ENCODE results near the gene CDC42SE2.
A peak's percentile ranks its signal among the peaks of the same experiment; 100 is the strongest.

The CDC42SE2 gene

DNA sequence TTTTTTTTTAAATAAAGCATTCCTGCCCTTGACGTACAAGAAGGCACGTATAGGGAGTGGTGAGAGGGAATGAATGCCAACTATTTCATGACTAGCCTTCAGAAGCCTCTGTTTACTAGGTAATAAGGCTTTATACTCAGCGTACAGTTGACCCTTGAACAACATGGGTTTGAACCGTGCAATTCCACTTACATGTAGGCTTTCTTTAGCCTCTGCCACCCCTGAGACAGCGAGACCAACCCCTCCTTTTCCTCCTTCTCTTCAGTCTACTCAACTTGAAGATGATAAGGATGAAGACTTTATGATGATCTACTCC lies 22.5 kb downstream of the CDC42SE2 start:
- Histone ChIP-seq H4K20me1 (ENCODE audit: insufficient read depth, low read length) (no peaks in the 10 kb centered on the region), H3K9me2 (ENCODE audit: low read depth, low read length) (no peaks in the 10 kb centered on the region), H3K27me3 (ENCODE audit: insufficient read depth, low read length) (no peaks in the 10 kb centered on the region), H3F3A (ENCODE audit: insufficient read depth, low read length) (no peaks in the 10 kb centered on the region; the same call in 1 of the 2 replicates), H3K9me3 (ENCODE audit: low read length) (no peaks in the 10 kb centered on the region), H3K27ac (ENCODE audit: low read depth, low read length, poor library complexity, severe bottlenecking) (no peak overlapping the region), H2AFZ (ENCODE audit: low read length) (no peak overlapping the region), H3K36me3 (ENCODE audit: insufficient read depth, low read length) (peaks cover 27% of the 10 kb centered on the region), H3K4me3 (ENCODE audit: low read depth, low read length, poor library complexity, severe bottlenecking) (no peak overlapping the region), H3K4me1 (ENCODE audit: insufficient read depth, low read length, severe bottlenecking) (peaks cover 34% of the 10 kb centered on the region), H3K4me2 (ENCODE audit: low read length) (no peak overlapping the region), H3K9ac (ENCODE audit: low read length) (no peak overlapping the region), H3K79me2 (ENCODE audit: insufficient read depth, low read length) (peaks cover 94% of the 10 kb centered on the region)
- no peak for TF ChIP-seq EZH2 (IDR thresholded peaks at IDR 0.05; ENCODE audit: borderline replicate concordance, low read length)
- TF ChIP-seq, protein P1, sequence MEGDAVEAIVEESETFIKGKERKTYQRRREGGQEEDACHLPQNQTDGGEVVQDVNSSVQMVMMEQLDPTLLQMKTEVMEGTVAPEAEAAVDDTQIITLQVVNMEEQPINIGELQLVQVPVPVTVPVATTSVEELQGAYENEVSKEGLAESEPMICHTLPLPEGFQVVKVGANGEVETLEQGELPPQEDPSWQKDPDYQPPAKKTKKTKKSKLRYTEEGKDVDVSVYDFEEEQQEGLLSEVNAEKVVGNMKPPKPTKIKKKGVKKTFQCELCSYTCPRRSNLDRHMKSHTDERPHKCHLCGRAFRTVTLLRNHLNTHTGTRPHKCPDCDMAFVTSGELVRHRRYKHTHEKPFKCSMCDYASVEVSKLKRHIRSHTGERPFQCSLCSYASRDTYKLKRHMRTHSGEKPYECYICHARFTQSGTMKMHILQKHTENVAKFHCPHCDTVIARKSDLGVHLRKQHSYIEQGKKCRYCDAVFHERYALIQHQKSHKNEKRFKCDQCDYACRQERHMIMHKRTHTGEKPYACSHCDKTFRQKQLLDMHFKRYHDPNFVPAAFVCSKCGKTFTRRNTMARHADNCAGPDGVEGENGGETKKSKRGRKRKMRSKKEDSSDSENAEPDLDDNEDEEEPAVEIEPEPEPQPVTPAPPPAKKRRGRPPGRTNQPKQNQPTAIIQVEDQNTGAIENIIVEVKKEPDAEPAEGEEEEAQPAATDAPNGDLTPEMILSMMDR (IDR thresholded peaks at IDR 0.05; ENCODE audit: low read length), result no peak

DNA sequence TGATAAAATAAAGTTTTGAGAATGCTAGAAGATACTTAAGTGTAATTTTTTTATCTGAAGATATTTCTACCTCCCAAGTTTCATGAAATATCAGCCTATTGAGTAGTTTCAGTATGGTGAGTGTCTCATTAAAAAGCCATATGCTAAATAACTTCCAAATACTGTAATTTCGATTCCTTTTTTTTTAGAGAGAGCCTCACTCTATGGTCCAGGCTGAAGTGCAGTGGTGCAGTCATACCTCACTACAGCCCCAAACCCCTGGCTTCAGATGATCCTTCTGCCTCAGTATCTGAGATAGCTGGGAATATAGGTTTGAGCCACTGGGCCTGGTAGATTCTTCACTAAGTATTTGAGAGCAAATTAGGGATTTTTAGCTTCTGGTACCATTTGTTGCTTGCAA lies 24.5 kb downstream of the CDC42SE2 start:
- no peaks in the 10 kb centered on the region; the same call in 1 of the 2 replicates for H3F3A ChIP-seq (ENCODE audit: insufficient read depth, low read length)
- H2AFZ ChIP-seq (ENCODE audit: low read length), result no peak overlapping the region
- H3K9ac ChIP-seq (ENCODE audit: low read length), result peak overlapping the region; percentile 38; the same call in 1 of the 2 replicates
- TF ChIP-seq EZH2 (IDR thresholded peaks at IDR 0.05; ENCODE audit: borderline replicate concordance, low read length), result no peak
- TF ChIP-seq, protein P1 (IDR thresholded peaks at IDR 0.05; ENCODE audit: low read length), result no peak
- no peaks in the 10 kb centered on the region for H3K9me2 ChIP-seq (ENCODE audit: low read depth, low read length)
- H3K36me3 ChIP-seq (ENCODE audit: insufficient read depth, low read length), result peaks cover 32% of the 10 kb centered on the region
- peaks cover 24% of the 10 kb centered on the region for H3K4me1 ChIP-seq (ENCODE audit: insufficient read depth, low read length, severe bottlenecking)
- H3K4me3 ChIP-seq (ENCODE audit: low read depth, low read length, poor library complexity, severe bottlenecking), result peak overlapping the region; percentile 41
- no peaks in the 10 kb centered on the region for H3K9me3 ChIP-seq (ENCODE audit: low read length)
- peaks cover 92% of the 10 kb centered on the region for H3K79me2 ChIP-seq (ENCODE audit: insufficient read depth, low read length)
- H3K27me3 ChIP-seq (ENCODE audit: insufficient read depth, low read length), result no peaks in the 10 kb centered on the region
- peak overlapping the region; percentile 18 for H3K27ac ChIP-seq (ENCODE audit: low read depth, low read length, poor library complexity, severe bottlenecking)
- H3K4me2 ChIP-seq (ENCODE audit: low read length), result peak overlapping the region; percentile 61
- no peaks in the 10 kb centered on the region for H4K20me1 ChIP-seq (ENCODE audit: insufficient read depth, low read length)

DNA sequence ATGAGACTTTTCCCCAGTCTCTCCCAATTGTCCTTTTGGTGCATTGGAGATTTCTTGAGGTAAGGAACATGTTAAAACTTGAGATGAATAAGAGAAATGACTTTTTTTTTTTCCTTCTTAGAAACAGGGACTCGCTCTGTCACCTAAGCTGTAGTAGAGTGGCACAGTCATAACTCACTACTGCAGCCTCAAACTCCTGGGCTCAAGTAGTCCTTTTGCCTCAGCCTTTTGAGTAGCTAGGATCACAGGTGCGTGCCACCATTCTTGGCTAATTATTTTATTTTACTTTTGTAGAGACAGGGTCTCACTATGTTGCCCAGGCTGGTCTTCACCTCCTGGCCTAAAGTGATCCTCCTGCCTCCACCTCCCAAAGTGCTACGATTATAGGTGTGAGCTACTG lies 25.9 kb downstream of the CDC42SE2 start:
- Histone ChIP-seq H3K79me2 (ENCODE audit: insufficient read depth, low read length) (peaks cover 91% of the 10 kb centered on the region), H3K4me3 (ENCODE audit: low read depth, low read length, poor library complexity, severe bottlenecking) (no peak overlapping the region), H3K9me3 (ENCODE audit: low read length) (no peaks in the 10 kb centered on the region), H3K27ac (ENCODE audit: low read depth, low read length, poor library complexity, severe bottlenecking) (peak overlapping the region; percentile 18), H3K4me1 (ENCODE audit: insufficient read depth, low read length, severe bottlenecking) (peaks cover 24% of the 10 kb centered on the region), H3F3A (ENCODE audit: insufficient read depth, low read length) (no peaks in the 10 kb centered on the region; the same call in 1 of the 2 replicates), H3K27me3 (ENCODE audit: insufficient read depth, low read length) (no peaks in the 10 kb centered on the region), H3K9ac (ENCODE audit: low read length) (no peak overlapping the region), H4K20me1 (ENCODE audit: insufficient read depth, low read length) (no peaks in the 10 kb centered on the region), H2AFZ (ENCODE audit: low read length) (no peak overlapping the region), H3K4me2 (ENCODE audit: low read length) (no peak overlapping the region; the same call in 1 of the 2 replicates), H3K9me2 (ENCODE audit: low read depth, low read length) (no peaks in the 10 kb centered on the region), H3K36me3 (ENCODE audit: insufficient read depth, low read length) (peaks cover 37% of the 10 kb centered on the region)
- no peak for TF ChIP-seq EZH2 (IDR thresholded peaks at IDR 0.05; ENCODE audit: borderline replicate concordance, low read length)
- TF ChIP-seq, protein P1 (IDR thresholded peaks at IDR 0.05; ENCODE audit: low read length), result no peak

Measured in OCI-LY1 (cell line).